Heart left ventricle (tissue), 16 donors: ENCODE measurements around the gene BICDL1. TPM values are rescaled to one million over a fixed set of nuclear protein-coding genes. Genes with fewer than 3 reads are reported as not detected.
A peak's percentile ranks its signal among the peaks of the same experiment; 100 is the strongest.

Experiments
- ATAC-seq, 4 donors: fragments of 200-7000 bp; cut with Tn5 transposase; one replicate each; pipeline ENCODE4 v1.9.1; 2020 to 2022; ENCODE audit warnings: moderate library complexity in 4 of 4, mild to moderate bottlenecking in 3 of 4, moderate number of reproducible peaks in 1 of 4
- DNase-seq, 5 donors: peaks; one replicate each; pipeline ENCODE4 v3.0.0-alpha.2; 2020
- H3K27ac ChIP-seq, 12 donors: fragments of 200-600 bp; sonication (generic) in 4 of 12; one replicate each; pipeline versions ENCODE4 v1.5.0 to v1.8.0; 2016 to 2022; ENCODE audit warnings: mild to moderate bottlenecking in 2 of 12
- H3K27me3 ChIP-seq, 9 donors: fragments of 200-600 bp; sonication (generic) in 2 of 9; one replicate each; pipeline versions ENCODE4 v1.5.1 to v1.8.0; 2016 to 2022; ENCODE audit warnings: mild to moderate bottlenecking in 3 of 9
- H3K36me3 ChIP-seq, 9 donors: fragments of 200-600 bp; sonication (generic) in 2 of 9; one replicate each; pipeline versions ENCODE4 v1.5.0 to v1.8.0; 2018 to 2022; ENCODE audit warnings: mild to moderate bottlenecking in 2 of 9
- H3K4me1 ChIP-seq, 12 donors: fragments of 200-600 bp; sonication (generic) in 4 of 12; one replicate each; pipeline versions ENCODE4 v1.5.0 to v1.8.0; 2016 to 2022; ENCODE audit warnings: mild to moderate bottlenecking in 3 of 12
- H3K4me3 ChIP-seq, 12 donors: fragments of 200-600 bp; sonication (generic) in 4 of 12; one replicate each; pipeline versions ENCODE4 v1.5.0 to v1.8.0; 2017 to 2022; ENCODE audit warnings: mild to moderate bottlenecking in 9 of 12, moderate library complexity in 4 of 12
- H3K9me3 ChIP-seq, 12 donors: fragments of 200-600 bp; sonication (generic) in 4 of 12; one replicate each; pipeline versions ENCODE4 v1.5.0 to v1.8.0; 2016 to 2022; ENCODE audit warnings: mild to moderate bottlenecking in 1 of 12
- CTCF ChIP-seq, 12 donors: fragments of 200-600 bp; sonication (generic) in 4 of 12; IDR thresholded peaks; one replicate each; pipeline versions ENCODE4 v1.5.0 to v1.8.0; 2018 to 2022; ENCODE audit warnings: antibody characterized with exemption in 12 of 12, mild to moderate bottlenecking in 5 of 12
- POLR2A ChIP-seq, 2 donors: fragments of 450-650 bp; IDR thresholded peaks; one replicate each; pipeline ENCODE4 v1.6.1; 2017; ENCODE audit warnings: antibody characterized with exemption in 2 of 2, mild to moderate bottlenecking in 2 of 2, moderate library complexity in 2 of 2
- WGBS, 4 donors: extraction: QIAGEN DNeasy Blood & Tissue Kit in 2 of 4; methylation state at CpG; one replicate each; pipeline versions ENCODE4 v1.1.5 to v1.1.7; 2013 to 2018; 5-methylcytosine and 5-hydroxymethylcytosine counted together
- intact Hi-C, 10 donors: fragments of 100-400 bp; cut with DNase I; formaldehyde crosslinking; loops; one replicate each; pipeline versions ENCODE4 v1.11.1 to v1.14.2; 2022
- polyA plus RNA-seq, 2 donors: library from polyadenylated mRNA; stranded (reverse); fragments of 200-250 nt; gene quantifications; one replicate each; pipeline ENCODE4 v1.2.3, GENCODE V29; 2013
- total RNA-seq, 9 donors: library from RNA; depleted of rRNA in 2 of 9; stranded (reverse); fragments of >200 nt in 2 of 9; fragmentation: NEBNext Ultra II Directional in 3 of 9; extraction: Animal tissue kit (Norgen Biotek cat#: 25700) in 3 of 9; gene quantifications; one replicate each; pipeline versions ENCODE4 v1.1.0 to v1.2.4, GENCODE V29; 2016 to 2023
- donor health status: ischemic (EF 13 %, LVEDD 7.1; RV severe dilation, severe dysfunction).
- donor health status: healthy with polysubstance abuse.
- donor health status: DM: no; HTN: yes; CAD: no.
- donor health status: DM: no; HTN: no; CAD: no.
- donor health status: ischemic (EF 25% LVEDD 6.9; RV normal size, moderate dysfunction).
- donor health status: ischemic (EF 25% LVEDD 5.7; RV mildly dilated, moderate dysfunction).
- donor health status: healthy.
- donor health status: DM: yes; HTN: yes; CAD: no.
- donor health status: ischemic (EF 35%, LVEDD 5.7; RV mildly dilated, moderate dysfunction).
- donor health status: nonischemic (EF 11% LVEDD 7.7; RV severe dilation, severe dysfunction).
- donor health status: DM: yes; HTN: yes; CAD: no.
- donor health status: PGD.
- donor health status: ischemic (EF 29% LVEDD 5.4; RV normal size, mild dysfunction).
- donor health status: nonischemic (EF 23%, LVEDD 6.1; RV moderate dilation, normal function).

Gene BICDL1
- total and polyA plus RNA-seq, 11 donors, result 0.12 to 28.0 (median 0.30) TPM; not detected in 4

GRCh38 chr12:120081641-120082040 lies 92.6 kb downstream of the BICDL1 start:
- no peak for ATAC-seq
- intact Hi-C loops, result no loop called here
- Histone ChIP-seq H3K4me3 (no peak overlapping the region), H3K27me3 (no peaks in the 10 kb centered on the region), H3K9me3 (no peaks in the 10 kb centered on the region), H3K27ac (no peak overlapping the region), H3K4me1 (peaks cover 0 to 10% (median 5%) of the 10 kb centered on the region in 12 donors), H3K36me3 (no peaks in the 10 kb centered on the region)
- 94 to 97% (median 96%) methylated on average over 2 of the region's 2 CpGs for whole genome bisulfite sequencing, 4 donors
- TF ChIP-seq POLR2A (IDR thresholded peaks at IDR 0.05) (no peak), CTCF (IDR thresholded peaks at IDR 0.05) (no peak)
- no peak for DNase-seq

- Histone ChIP-seq H3K4me1 (peaks cover 0 to 22% (median 8%) of the 10 kb centered on the region in 12 donors), H3K36me3 (no peaks in the 10 kb centered on the region), H3K4me3 (peak overlapping the region in 7 of 12 donors; percentile 45 to 58 (median 51)), H3K27ac (peak overlapping the region in 11 of 12 donors; percentile 45 to 80 (median 72)), H3K27me3 (no peaks in the 10 kb centered on the region), H3K9me3 (no peaks in the 10 kb centered on the region)
- TF ChIP-seq POLR2A (IDR thresholded peaks at IDR 0.05) (no peak), CTCF (IDR thresholded peaks at IDR 0.05) (no peak)
- intact Hi-C loops, result loop anchor here in 2 of 10 donors (2.0 to 5.0 kb wide), 2 partner anchors 29 to 94 kb away; no protein-coding TSS in a partner anchor
- 44 to 70% (median 57%) methylated on average over 6 of the region's 6 CpGs for WGBS, 4 donors
- ATAC-seq (no peak), DNase-seq (peak in 2 of 5 donors; percentile 11 to 34)
These were observed 97.0 kb downstream of the BICDL1 start for GRCh38 chr12:120085920-120086645.

GRCh38 chr12:120086801-120087621 lies 98.0 kb downstream of the BICDL1 start:
- peak; percentile 95 to 99 (median 98) for ATAC-seq
- H3K4me3 ChIP-seq, result peak overlapping the region in 11 of 12 donors; percentile 34 to 58 (median 46)
- H3K27ac ChIP-seq, result peak overlapping the region in 11 of 12 donors; percentile 45 to 80 (median 72)
- TF ChIP-seq POLR2A (IDR thresholded peaks at IDR 0.05), result peak in 1 of 2 donors; percentile 48
- TF ChIP-seq CTCF (IDR thresholded peaks at IDR 0.05), result peak; percentile 94 to 100 (median 98)
- H3K4me1 ChIP-seq, result peaks cover 0 to 22% (median 8%) of the 10 kb centered on the region in 12 donors
- H3K36me3 ChIP-seq, result peaks cover 0 to 7% (median 0%) of the 10 kb centered on the region in 9 donors
- peak; percentile 98 to 99 (median 98) for DNase-seq
- H3K9me3 ChIP-seq, result no peaks in the 10 kb centered on the region
- intact Hi-C loops, result loop anchor here in 2 of 10 donors (2.0 to 5.0 kb wide), 2 partner anchors 28 to 95 kb away; no protein-coding TSS in a partner anchor
- no peaks in the 10 kb centered on the region for H3K27me3 ChIP-seq
- WGBS, 4 donors, result 0 to 1% (median 0%) methylated on average over 34 to 55 of the region's 55 CpGs
